Fibroblast of the conjunctiva (primary cell): ENCODE results near the gene MEIG1.
"Not testable (repeated sequence)": the region's sequence is repeated elsewhere in the genome, so short reads cannot be mapped to it uniquely, and the experiment has no call there.

Source experiments
- DNase-seq: peaks from one replicate; pipeline ENCODE4 v3.0.0-alpha.2; 2010; ENCODE audit warnings: low read depth

MEIG1 gene

GRCh38 chr10:14954934-14955333 lies 4.3 kb upstream of the MEIG1 start:
- DNase-seq = no peak

GRCh38 chr10:14958872-14959220 lies 342 bp upstream of the MEIG1 start:
- DNase-seq = no peak

GRCh38 chr10:14967897-14968296 lies 8.7 kb downstream of the MEIG1 start:
- DNase-seq = no peak

- no peak for DNase-seq
Measured at GRCh38 chr10:14971867-14972448, 12.8 kb downstream of the MEIG1 start.

GRCh38 chr10:14974153-14974998 lies 15.2 kb downstream of the MEIG1 start:
- DNase-seq = not testable (repeated sequence)

GRCh38 chr10:14975672-14976273 lies 16.6 kb downstream of the MEIG1 start:
- DNase-seq = no peak

- DNase-seq = no peak
Measured at GRCh38 chr10:14982744-14983143, 23.6 kb downstream of the MEIG1 start.

GRCh38 chr10:14989552-14989951 lies 30.4 kb downstream of the MEIG1 start:
- not testable (repeated sequence) for DNase-seq

- peak; percentile 18 for DNase-seq
Measured at GRCh38 chr10:14991035-14991749, 32.0 kb downstream of the MEIG1 start.

- not testable (repeated sequence) for DNase-seq
Measured at GRCh38 chr10:14992336-14992735, 33.1 kb downstream of the MEIG1 start.

- DNase-seq = not testable (repeated sequence)
Measured at GRCh38 chr10:14993500-14994455, 34.6 kb downstream of the MEIG1 start.

GRCh38 chr10:14995964-14996565 lies 36.9 kb downstream of the MEIG1 start:
- DNase-seq = no peak

GRCh38 chr10:15013530-15013929 lies 54.3 kb downstream of the MEIG1 start:
- not testable (repeated sequence) for DNase-seq

- DNase-seq = no peak
Measured at GRCh38 chr10:15015451-15015850, 56.3 kb downstream of the MEIG1 start.

- DNase-seq = not testable (repeated sequence)
Measured at GRCh38 chr10:15020966-15021365, 61.8 kb downstream of the MEIG1 start.
